Measurements from ENCODE around the gene SLC36A3. TPM values are rescaled to one million over a fixed set of nuclear protein-coding genes. Genes with fewer than 3 reads are reported as not detected.

Gene SLC36A3
- total RNA-seq, 1 donor from 2014 or later, result not detected

- no peak for TF ChIP-seq CTCF (IDR thresholded peaks at IDR 0.05)
- Histone ChIP-seq H3K27me3 (no peaks in the 10 kb centered on the region), H3K36me3 (no peaks in the 10 kb centered on the region), H3K4me3 (no peak overlapping the region), H3K27ac (no peak overlapping the region), H3K4me1 (no peaks in the 10 kb centered on the region), H3K9me3 (no peaks in the 10 kb centered on the region)
- DNase-seq (ENCODE audit: low spot score in 2 of 2), result no peak
- intact Hi-C loops (cut with DNase I), result no loop called here
Measured at GRCh38 chr5:151327585-151327984, 24.0 kb upstream of the SLC36A3 start.

- Histone ChIP-seq H3K9me3 (no peaks in the 10 kb centered on the region), H3K27ac (no peak overlapping the region), H3K4me1 (no peaks in the 10 kb centered on the region), H3K36me3 (no peaks in the 10 kb centered on the region), H3K4me3 (no peak overlapping the region), H3K27me3 (no peaks in the 10 kb centered on the region)
- no peak for TF ChIP-seq CTCF (IDR thresholded peaks at IDR 0.05)
- DNase-seq (ENCODE audit: low spot score in 2 of 2), result no peak
- intact Hi-C loops (cut with DNase I), result no loop called here
Measured at GRCh38 chr5:151326266-151326665, 22.7 kb upstream of the SLC36A3 start.

GRCh38 chr5:151320481-151320880, 16.9 kb upstream of the SLC36A3 start:
- no peak for DNase-seq (ENCODE audit: low spot score in 2 of 2)
- intact Hi-C loops (cut with DNase I), result no loop called here
- Histone ChIP-seq H3K27me3 (no peaks in the 10 kb centered on the region), H3K4me3 (no peak overlapping the region), H3K4me1 (no peaks in the 10 kb centered on the region), H3K27ac (no peak overlapping the region), H3K36me3 (no peaks in the 10 kb centered on the region), H3K9me3 (no peaks in the 10 kb centered on the region)
- no peak for TF ChIP-seq CTCF (IDR thresholded peaks at IDR 0.05)

- Histone ChIP-seq H3K36me3 (no peaks in the 10 kb centered on the region), H3K4me1 (no peaks in the 10 kb centered on the region), H3K4me3 (no peak overlapping the region), H3K27me3 (no peaks in the 10 kb centered on the region), H3K27ac (no peak overlapping the region), H3K9me3 (no peaks in the 10 kb centered on the region)
- intact Hi-C loops (cut with DNase I), result no loop called here
- no peak for TF ChIP-seq CTCF (IDR thresholded peaks at IDR 0.05)
- no peak for DNase-seq (ENCODE audit: low spot score in 2 of 2)
Measured at GRCh38 chr5:151318850-151319732, 15.5 kb upstream of the SLC36A3 start.

GRCh38 chr5:151317871-151318270, 14.3 kb upstream of the SLC36A3 start:
- H3K4me3 ChIP-seq, result no peak overlapping the region
- DNase-seq (ENCODE audit: low spot score in 2 of 2), result no peak
- H3K4me1 ChIP-seq, result no peaks in the 10 kb centered on the region
- no peak overlapping the region for H3K27ac ChIP-seq
- intact Hi-C loops (cut with DNase I), result no loop called here
- H3K36me3 ChIP-seq, result no peaks in the 10 kb centered on the region
- no peaks in the 10 kb centered on the region for H3K9me3 ChIP-seq
- TF ChIP-seq CTCF (IDR thresholded peaks at IDR 0.05), result no peak
- no peaks in the 10 kb centered on the region for H3K27me3 ChIP-seq

All from ascending aorta (tissue), 2 donors.